ENCODE results near the gene HDAC7. TPM values are rescaled to one million over a fixed set of nuclear protein-coding genes. Genes with fewer than 3 reads are reported as not detected.

Gene HDAC7
- total and polyA plus RNA-seq, 2 donors from 2014 or later = 35.0 to 132 TPM

DNA sequence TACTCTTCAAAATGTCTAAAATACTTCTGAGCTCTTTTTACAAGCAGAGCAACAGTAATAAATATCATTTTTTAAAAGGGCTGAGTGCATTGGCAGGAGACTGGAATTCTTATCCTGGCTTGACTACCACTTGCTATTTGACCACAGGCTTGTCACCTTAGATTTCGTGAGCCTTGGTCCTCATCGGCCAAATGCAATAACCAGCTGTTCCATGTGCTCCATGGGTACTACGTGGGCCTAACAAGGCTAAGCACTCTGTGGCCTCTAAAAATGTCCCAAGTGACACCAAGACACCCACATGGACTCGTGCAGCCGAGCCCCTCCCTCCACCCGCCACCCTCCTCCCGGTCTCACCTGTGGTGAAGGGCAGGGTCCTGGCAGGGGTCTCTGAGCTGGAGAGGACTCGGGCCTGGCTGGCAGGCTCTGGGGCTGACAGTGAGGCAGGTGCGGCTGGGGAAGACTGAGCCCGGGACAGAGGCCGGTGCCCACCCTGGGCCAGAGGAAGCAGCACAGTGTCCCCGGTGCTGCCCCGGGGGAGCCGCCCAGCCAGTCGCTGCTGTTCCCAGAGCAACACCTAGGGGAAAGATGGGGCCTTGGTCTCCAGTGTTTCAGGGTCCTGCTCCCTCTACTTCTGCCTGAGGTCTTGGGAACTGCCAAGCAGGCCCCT is 26.6 kb downstream of the HDAC7 start:
- TF ChIP-seq, protein P1, sequence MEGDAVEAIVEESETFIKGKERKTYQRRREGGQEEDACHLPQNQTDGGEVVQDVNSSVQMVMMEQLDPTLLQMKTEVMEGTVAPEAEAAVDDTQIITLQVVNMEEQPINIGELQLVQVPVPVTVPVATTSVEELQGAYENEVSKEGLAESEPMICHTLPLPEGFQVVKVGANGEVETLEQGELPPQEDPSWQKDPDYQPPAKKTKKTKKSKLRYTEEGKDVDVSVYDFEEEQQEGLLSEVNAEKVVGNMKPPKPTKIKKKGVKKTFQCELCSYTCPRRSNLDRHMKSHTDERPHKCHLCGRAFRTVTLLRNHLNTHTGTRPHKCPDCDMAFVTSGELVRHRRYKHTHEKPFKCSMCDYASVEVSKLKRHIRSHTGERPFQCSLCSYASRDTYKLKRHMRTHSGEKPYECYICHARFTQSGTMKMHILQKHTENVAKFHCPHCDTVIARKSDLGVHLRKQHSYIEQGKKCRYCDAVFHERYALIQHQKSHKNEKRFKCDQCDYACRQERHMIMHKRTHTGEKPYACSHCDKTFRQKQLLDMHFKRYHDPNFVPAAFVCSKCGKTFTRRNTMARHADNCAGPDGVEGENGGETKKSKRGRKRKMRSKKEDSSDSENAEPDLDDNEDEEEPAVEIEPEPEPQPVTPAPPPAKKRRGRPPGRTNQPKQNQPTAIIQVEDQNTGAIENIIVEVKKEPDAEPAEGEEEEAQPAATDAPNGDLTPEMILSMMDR (IDR thresholded peaks at IDR 0.05; ENCODE audit: borderline replicate concordance, extremely low read depth, insufficient read depth) = no peak
- DNase-seq (peak in 1 of 5 donors; percentile 69), FAIRE-seq (no peak)
- intact Hi-C loops (cut with DNase I) = no loop called here
- Histone ChIP-seq H3K4me1 (ENCODE audit: control insufficient read depth in 2 of 3, insufficient read depth in 2 of 3, low read depth in 1 of 3, low read length in 3 of 3) (no peaks in the 10 kb centered on the region), H3K27me3 (ENCODE audit: control insufficient read depth, insufficient read depth, low read length) (no peaks in the 10 kb centered on the region), H3K27ac (ENCODE audit: low read depth in 2 of 2, low read length in 2 of 2) (no peak overlapping the region), H3K9ac (ENCODE audit: low read length in 3 of 3) (no peak overlapping the region), H3K9me3 (ENCODE audit: control insufficient read depth in 2 of 3, insufficient read depth in 1 of 3, low read length in 3 of 3) (no peaks in the 10 kb centered on the region), H3K4me3 (ENCODE audit: low read length in 3 of 3) (no peak overlapping the region), H3K36me3 (ENCODE audit: control insufficient read depth in 2 of 3, insufficient read depth in 3 of 3, low read length in 3 of 3) (peaks cover 2 to 41% (median 31%) of the 10 kb centered on the region in 3 donors)

DNA sequence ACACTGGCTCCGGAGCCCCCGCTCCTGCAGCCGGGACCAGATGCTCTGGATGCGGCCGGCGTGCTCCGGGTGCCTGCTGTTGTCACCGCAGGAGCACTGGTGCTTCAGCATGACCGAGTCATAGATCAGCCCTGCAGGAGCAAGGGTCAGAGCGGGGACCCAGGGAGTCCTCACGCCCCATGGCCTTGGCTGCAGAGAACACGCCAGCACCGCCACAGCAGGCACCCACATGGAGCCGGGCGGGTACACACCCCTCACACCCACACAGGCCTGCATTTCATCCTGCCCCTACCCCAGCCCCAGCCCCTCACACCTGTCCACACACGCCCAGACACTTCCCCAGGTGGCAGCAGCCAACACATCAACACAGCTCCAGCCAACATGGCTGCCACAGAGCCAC is 27.8 kb downstream of the HDAC7 start:
- Histone ChIP-seq H3K27ac (ENCODE audit: low read depth in 2 of 2, low read length in 2 of 2) (no peak overlapping the region), H3K4me1 (ENCODE audit: control insufficient read depth in 2 of 3, insufficient read depth in 2 of 3, low read depth in 1 of 3, low read length in 3 of 3) (no peaks in the 10 kb centered on the region), H3K9me3 (ENCODE audit: control insufficient read depth in 2 of 3, insufficient read depth in 1 of 3, low read length in 3 of 3) (no peaks in the 10 kb centered on the region), H3K27me3 (ENCODE audit: control insufficient read depth, insufficient read depth, low read length) (no peaks in the 10 kb centered on the region), H3K4me3 (ENCODE audit: low read length in 3 of 3) (no peak overlapping the region), H3K36me3 (ENCODE audit: control insufficient read depth in 2 of 3, insufficient read depth in 3 of 3, low read length in 3 of 3) (peaks cover 7 to 48% (median 36%) of the 10 kb centered on the region in 3 donors), H3K9ac (ENCODE audit: low read length in 3 of 3) (no peak overlapping the region)
- FAIRE-seq (no peak), DNase-seq (peak in 1 of 5 donors; percentile 77)
- intact Hi-C loops (cut with DNase I) = no loop called here
- TF ChIP-seq, protein P1 (IDR thresholded peaks at IDR 0.05; ENCODE audit: borderline replicate concordance, extremely low read depth, insufficient read depth) = no peak

DNA sequence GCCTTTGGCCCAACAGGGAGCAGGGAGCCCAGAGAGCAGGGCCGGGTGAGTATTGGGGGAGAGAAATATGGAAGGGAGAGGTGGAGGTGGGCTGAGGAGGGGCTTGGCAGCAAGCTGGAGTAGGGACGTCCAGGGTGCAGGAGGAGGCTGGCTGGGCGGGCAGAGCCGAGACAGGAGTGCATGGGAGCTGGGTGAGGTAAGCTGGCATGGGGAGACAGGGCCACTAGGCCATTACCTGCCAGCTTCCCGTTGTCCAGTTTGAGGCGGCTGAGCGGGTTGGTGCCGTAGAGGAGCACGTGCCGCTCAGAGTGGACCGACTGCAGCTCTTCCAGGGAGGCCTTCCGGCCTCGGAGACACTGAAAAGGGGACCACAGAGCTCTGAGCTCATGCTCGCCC is 28.4 kb downstream of the HDAC7 start:
- TF ChIP-seq, protein P1 (IDR thresholded peaks at IDR 0.05; ENCODE audit: borderline replicate concordance, extremely low read depth, insufficient read depth) = no peak
- Histone ChIP-seq H3K9me3 (ENCODE audit: control insufficient read depth in 2 of 3, insufficient read depth in 1 of 3, low read length in 3 of 3) (no peaks in the 10 kb centered on the region), H3K27ac (ENCODE audit: low read depth in 2 of 2, low read length in 2 of 2) (no peak overlapping the region), H3K36me3 (ENCODE audit: control insufficient read depth in 2 of 3, insufficient read depth in 3 of 3, low read length in 3 of 3) (peaks cover 9 to 48% (median 36%) of the 10 kb centered on the region in 3 donors), H3K9ac (ENCODE audit: low read length in 3 of 3) (no peak overlapping the region), H3K4me3 (ENCODE audit: low read length in 3 of 3) (no peak overlapping the region), H3K4me1 (ENCODE audit: control insufficient read depth in 2 of 3, insufficient read depth in 2 of 3, low read depth in 1 of 3, low read length in 3 of 3) (no peaks in the 10 kb centered on the region), H3K27me3 (ENCODE audit: control insufficient read depth, insufficient read depth, low read length) (no peaks in the 10 kb centered on the region)
- FAIRE-seq (no peak), DNase-seq (no peak)
- intact Hi-C loops (cut with DNase I) = no loop called here

All from kidney (tissue), 14 donors.